HUDEP-2 (cell line): ENCODE data around the gene TRIM38.
"Not testable (repeated sequence)": the region's sequence is repeated elsewhere in the genome, so short reads cannot be mapped to it uniquely, and the experiment has no call there.

Experiments used
- DNase-seq, 76 experiments: peaks; one replicate each; lab custom pipeline; 2025; ENCODE audit not compliant: unreplicated experiment in 76 of 76; lab: John Stamatoyannopoulos, UW

The TRIM38 gene

DNA sequence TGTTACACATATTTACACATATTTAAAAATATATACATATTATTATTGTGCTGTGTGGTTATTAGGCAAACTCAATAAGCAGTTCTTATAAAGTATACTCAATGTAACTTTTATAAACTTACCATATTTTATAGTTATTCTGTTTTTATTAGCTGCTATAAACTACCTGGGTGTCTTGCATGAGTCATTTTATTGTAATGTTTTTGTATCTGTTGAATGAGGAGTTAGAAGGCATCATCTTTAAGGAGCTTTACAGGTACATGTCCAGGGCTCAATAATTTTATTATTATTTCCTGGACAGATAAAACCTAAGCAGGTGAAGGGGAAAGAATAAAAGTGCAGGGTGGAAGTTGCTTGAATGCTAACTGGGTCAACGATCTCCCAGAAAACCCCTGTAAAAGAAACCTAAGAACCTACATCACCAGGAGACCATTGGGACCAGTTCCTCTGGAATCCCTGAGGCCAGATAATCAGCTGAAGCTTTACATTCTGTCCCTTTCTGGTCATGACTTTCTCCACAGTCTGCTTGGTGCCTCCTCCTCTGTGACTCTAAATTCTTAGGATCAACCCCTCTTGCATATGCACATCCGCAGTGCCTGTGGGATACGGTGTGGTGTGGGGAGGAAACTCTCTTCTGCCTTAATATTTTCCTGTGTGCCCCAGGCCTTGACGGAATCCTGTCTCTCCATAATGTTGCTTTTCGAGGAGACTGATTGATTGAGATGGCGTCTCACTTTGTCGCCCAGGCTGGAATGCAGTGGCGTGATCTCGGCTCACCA, 38.0 kb downstream of the TRIM38 start:
- no peak for DNase-seq

DNA sequence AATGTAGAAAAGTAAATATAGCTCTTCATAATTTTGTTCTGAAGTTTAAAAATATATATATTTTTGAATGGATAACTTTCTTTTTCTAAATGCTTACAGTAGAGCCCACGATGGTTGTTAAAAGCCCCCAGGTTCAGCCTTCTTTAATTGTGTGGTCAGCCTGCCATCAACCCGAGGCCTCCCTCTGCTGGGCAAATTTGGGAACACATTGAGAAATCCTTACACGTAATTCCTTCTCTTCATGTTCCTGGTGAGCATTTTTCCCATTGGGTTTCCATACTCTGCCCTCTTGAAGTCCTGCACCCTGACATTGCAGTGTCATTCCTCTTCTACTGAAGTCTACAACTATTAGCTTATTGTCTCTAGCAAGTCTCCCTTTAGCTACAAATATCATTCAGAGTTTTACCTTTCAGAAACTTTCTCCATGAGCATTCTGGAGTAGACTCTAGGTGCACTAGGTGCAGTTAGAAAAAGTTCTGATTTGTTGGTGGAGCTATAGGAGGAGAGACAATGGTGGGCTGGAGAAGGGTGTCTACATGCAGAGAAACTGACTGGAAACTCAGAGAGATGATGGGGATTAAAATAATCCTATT, 40.6 kb downstream of the TRIM38 start:
- peak in 33 of 76 experiments; percentile 12 to 61 (median 35) for DNase-seq

DNA sequence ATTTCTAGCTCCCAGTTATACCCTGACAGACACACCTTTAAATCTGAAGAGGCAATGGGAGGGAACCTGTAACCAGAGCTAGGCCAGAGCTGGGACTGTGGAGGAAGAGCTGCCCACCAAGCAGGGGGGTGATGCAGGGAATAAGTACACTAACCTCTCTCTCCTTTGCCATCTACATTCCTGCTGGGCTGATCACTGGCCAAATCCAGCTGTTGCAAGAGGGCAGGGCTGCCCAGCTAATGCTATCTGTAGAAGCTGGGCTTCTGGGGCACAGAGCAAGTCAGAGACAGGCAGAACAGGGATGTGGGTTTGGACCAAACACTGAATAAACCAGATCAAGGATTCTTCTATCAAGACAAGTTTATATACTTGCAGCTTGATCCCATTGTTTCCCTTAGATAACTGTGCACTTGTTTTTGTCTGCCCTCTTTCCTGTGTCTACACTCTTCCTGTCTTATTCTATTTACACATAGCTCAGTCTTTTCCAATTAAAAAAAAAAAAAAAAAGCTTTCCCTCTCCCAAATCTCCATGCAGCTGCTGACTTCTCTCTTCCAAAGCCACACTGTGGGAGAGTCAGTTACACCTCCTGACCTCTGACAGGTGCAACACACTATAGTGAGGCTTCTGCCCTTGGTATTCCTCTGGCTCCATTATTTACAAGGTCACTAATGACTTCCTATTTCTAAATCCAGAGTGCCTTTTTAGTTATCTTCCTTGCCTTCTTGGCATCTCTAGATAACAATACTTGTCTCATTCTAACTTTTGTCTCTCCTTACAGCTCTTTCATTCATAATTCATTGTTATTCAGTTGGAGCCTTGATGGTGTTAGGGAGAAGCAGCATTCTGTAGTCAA, 43.7 kb downstream of the TRIM38 start:
- DNase-seq = no peak

DNA sequence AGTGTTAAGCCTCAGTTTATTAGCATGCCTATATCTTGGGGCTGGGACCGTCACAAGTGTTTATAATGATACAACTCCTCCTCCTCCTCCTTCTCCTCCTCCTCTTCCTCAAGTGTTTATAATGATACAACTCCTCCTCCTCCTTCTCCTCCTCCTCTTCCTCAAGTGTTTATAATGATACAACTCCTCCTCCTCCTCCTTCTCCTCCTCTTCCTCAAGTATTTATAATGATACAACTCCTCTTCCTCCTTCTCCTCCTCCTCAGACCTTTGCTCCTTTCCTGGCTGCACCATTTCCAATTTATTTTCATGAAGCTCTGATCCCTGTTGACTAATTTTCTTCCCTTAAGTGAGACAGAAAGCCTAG, 44.3 kb downstream of the TRIM38 start:
- peak in 1 of 76 experiments; percentile 26 for DNase-seq

DNA sequence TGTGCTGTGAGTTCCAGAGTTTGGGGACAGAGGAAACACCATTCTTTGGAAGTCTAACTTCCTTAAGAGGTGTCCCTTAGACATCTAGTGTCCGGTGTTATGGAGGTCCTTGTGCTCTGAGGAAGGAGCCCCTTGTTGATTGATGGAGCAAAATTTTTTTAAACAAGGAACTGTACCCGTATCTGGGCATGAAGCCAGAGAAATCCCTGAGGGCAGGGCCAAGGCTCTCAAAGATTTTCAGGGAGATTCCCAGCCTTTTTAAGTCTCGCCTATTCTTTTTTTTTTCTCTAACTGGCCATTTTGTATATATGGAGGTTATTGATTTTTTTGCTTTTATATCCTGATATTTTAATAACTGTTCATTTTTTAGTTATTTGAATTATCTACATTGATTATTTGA, 45.9 kb downstream of the TRIM38 start:
- DNase-seq = peak in 1 of 76 experiments; percentile 13

DNA sequence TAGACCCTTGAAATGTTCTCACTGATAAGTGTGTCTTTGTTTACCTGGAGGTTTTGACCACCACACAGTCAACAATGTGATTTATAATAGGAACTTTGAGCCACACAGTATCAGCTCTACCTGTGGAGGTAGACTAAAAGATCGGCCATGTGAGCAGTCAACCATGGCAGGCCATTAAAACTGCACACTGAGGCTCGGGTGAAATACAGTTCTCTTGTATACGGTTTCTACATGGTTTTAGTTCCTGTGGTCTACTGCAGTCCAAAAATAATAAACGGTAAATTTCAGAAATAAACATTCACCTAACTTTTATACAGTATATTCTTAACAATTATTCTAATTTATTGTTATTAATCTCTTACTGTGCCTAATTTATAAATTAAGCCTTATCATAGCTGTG, 47.2 kb downstream of the TRIM38 start:
- no peak for DNase-seq

DNA sequence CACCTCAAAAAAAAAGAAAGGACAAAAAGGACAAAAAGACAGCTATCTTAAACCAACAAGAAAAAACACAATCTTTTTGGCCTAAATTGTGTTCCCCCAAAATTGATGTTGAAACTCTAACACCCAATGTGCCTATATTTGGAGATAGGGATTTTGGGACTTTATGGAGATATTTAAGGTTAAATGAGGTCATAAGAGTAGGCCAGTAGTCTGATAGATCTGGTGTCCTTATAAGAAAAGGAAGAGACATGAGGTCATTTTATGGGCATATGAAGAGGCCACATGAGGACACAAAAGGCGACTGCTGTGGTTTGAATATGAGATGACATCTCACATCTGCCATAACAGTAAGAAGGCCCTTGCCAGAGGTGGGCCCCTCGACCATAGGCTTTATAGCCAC, 49.5 kb downstream of the TRIM38 start:
- DNase-seq = peak in 1 of 76 experiments; percentile 10

DNA sequence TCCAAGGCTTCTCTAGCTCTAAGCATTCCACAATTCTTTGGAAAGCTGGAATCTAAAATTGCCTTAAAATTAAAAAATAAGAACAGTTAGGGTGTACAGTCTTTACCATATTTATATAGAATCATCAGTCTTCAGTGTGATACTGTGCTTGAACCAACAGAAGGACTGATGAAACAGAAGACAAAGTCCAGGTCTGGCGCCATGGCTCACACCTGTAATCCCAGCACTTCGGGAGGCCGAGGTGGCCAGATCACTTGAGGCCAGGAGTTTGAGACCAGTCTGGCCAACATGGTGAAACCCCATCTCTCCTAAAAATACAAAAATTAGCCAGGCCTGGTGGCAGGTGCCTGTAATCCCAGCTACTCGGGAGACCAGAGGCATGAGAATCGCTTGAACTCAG, 51.8 kb downstream of the TRIM38 start:
- DNase-seq = not testable (repeated sequence)

DNA sequence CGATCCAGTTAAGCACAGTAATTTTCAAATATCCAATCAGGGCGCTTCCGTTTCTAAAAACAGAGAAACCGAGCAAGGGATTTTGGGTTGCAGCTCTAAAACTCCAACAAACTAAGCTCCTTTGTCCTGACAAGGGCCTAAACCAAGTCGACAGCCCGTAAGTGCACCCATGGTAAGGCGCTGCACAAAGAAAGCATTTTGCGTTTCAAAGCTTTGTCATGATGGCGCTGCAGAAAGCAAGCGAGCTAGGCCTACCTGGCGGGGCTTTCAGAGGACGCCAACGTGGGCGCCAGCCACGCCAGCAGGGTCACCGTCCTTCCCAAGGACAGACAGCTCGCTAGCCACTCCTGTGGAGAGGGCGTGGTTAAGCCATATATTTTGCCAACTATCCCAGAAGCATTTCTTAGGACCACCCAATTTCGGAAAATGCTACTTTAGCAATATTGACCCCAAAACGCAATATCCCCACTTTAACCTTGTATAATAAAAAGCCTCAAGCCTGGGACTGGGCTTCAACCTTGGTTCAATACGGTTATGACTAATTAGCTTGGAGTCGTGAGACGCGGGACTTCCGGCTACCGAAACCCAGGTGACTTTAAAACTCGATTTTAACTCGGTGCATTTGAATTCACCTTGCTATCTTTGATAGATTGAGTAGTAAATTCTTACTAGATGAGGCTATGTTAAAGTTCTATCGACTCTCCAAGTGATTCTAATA, 53.8 kb downstream of the TRIM38 start:
- no peak for DNase-seq

DNA sequence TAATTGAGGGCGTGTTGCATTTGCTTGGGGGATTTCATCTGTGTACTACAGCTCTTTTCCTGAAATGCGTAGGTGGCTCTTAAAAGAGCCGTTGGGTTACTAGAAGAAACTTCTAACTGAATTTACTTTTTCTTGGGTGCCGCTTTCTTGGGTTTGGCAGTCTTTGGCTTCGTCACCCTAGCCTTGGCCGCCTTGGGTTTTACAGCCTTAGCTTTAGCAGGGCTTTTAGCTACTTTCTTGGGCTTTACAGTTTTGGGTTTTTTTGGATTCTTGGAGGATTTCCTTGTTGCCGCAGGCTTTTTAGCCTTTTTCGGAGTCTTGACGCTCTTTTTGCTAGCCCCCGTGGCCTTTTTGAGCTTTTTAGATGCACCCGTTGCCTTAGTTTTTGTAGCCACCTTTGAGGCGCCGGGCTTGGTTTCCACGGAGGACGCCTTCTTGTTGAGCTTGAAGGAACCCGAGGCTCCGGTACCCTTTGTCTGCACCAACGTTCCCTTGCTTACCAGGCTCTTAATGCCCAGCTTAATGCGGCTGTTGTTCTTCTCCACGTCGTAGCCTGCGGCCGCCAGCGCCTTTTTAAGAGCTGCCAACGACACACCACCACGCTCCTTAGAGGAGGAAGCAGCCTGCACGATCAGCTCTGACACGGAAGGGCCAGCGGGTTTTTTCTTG, 54.5 kb downstream of the TRIM38 start:
- no peak for DNase-seq

DNA sequence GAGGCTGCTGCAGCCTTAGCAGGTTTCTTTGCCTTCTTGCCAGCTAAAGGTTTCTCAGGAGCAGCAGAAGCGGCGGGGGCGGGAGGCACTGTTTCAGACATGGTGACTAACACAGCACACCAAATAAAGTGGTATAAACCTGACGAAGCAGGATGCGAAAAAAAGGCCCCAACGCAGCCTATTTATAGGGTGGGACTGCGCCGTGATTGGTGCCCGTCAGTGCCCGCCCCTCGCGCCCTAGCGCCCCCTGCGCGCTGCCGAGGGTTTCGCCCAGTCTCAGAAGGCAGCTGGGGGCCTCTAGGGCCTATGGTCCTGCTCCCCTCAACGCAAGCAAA, 55.0 kb downstream of the TRIM38 start:
- DNase-seq = no peak

DNA sequence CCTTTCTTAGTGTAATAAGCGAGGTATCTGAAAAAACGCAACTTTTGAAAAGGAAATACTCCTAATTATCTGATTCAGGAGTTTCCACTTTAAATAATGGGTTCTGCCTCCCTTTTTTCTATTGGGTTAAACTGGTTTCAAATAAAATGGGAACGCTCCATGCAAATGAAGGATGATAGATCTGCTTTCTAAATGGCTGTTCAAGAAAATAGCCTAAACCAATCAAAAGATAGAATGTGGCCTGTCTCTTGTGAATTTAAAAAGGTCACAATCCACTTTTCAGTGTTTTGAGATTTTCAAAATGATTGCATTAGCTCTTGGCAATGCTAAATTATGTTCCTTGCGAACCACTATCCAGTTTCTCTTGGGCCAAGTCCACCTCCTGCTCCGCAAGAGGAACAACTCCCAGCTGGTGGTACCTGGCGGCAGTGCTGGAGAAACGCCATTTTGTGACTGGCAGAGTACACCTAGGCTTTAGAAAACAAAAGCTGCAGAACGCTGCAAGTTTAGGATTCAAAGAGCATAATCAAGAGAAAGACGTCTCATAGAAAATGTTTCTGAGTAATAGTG, 56.7 kb downstream of the TRIM38 start:
- DNase-seq = peak in 1 of 76 experiments; percentile 24

DNA sequence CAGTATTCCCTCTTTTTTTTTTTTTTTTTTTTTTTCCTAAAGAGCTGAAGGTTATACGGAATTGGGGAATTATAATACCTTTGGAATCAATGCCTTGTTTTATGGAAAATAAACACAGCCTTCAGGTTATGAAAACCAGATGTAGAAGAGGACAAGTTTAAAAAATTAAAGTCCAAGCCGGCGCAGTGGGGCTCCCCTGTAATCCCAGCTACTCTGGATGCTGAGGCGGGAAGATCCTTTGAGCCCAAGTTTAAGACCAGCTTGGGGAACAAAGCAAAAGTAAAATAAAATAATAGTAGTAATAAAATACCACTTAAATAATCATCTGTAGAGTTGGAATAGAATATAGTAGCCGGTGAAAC, 57.3 kb downstream of the TRIM38 start:
- DNase-seq = no peak

DNA sequence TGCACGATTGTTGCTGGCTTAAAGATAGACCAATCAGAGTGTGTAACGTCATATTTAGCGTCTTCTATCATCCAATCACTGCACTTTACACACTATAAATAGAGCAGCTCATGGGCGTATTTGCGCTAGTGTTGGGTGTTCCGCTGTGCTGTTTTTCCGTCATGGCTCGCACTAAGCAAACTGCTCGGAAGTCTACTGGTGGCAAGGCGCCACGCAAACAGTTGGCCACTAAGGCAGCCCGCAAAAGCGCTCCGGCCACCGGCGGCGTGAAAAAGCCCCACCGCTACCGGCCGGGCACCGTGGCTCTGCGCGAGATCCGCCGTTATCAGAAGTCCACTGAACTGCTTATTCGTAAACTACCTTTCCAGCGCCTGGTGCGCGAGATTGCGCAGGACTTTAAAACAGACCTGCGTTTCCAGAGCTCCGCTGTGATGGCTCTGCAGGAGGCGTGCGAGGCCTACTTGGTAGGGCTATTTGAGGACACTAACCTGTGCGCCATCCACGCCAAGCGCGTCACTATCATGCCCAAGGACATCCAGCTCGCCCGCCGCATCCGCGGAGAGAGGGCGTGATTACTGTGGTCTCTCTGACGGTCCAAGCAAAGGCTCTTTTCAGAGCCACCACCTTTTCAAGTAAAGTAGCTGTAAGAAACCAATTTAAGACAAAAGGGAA, 57.9 kb downstream of the TRIM38 start:
- DNase-seq = peak in 67 of 76 experiments; percentile 62 to 97 (median 88)

DNA sequence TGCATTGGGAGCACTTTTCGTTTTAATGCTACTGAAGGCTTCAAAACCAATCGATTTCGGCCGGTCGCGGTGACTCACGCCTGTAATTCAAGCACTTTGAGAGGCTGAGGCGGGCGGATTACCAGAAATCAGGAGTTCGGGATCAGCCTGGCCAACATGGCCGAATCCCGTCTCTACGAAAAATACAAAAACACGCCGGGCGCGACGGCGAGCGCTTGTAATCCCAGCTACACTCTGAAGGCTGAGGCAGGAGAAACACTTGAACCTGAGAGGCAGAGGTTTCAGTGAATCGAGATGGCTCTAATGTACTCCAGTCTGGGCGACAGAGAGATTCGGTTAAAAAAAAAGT, 58.4 kb downstream of the TRIM38 start:
- peak in 60 of 76 experiments; percentile 53 to 95 (median 80) for DNase-seq

DNA sequence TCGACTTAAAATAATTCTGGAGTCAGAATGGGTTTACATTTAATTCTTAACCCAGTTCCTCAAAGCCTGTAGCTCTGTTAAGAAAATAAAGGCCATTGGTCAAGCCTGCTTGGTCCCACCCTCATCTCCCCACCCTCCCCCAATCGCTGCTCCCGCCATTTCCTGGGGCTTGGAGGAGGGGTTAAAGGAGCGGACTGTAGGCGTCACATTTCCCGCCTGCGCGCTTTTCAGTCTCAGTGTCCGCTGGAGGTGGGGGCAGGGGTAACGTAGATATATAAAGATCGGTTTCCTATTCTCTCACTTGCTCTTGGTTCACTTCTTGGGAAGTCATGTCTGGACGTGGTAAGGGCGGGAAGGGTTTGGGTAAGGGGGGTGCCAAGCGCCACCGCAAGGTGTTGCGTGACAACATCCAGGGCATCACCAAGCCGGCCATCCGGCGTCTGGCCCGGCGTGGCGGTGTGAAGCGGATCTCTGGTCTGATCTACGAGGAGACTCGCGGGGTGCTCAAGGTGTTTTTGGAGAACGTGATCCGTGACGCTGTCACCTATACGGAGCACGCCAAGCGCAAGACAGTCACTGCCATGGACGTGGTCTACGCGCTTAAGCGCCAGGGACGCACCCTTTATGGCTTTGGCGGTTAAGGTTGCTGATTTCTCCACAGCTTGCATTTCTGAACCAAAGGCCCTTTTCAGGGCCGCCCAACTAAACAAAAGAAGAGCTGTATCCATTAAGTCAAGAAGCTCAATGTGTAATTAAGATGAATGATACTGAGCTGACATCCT, 58.9 kb downstream of the TRIM38 start:
- DNase-seq = peak in 69 of 76 experiments; percentile 64 to 99 (median 96)

DNA sequence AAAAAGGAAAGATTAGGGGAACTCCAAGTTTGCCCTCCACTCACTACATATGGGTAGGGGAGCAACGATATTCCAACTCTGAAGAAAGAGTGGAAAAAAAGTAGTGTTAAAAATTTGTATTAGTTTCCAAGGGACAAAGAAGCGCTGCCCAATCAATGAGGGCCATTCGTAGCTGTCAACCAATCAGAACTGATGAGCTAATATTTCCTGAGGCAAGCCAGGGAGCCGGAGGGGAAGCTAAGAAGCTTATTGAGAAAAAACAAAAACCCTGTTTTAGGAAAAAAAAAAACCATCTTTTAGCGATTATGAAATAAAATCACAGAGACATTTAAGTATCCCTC, 59.5 kb downstream of the TRIM38 start:
- peak in 55 of 76 experiments; percentile 28 to 87 (median 66) for DNase-seq

DNA sequence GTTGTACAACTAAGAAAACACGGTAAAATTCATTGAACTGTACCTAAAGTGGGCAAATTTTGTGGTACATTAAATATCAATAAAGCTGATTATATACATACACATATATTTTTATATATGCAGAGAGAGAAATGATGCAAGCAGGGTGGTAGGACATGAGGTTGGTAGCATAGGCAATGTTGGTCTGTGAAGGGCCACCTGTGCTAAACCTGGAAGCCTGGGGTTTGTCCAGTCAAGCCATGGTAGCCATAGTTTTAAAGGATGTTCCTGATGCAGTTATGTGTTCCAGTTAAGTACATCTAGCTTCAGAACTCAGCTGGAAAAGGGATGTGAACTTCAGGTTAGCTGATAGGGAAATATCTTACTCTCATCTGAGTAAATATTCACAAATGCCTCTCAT, 60.1 kb downstream of the TRIM38 start:
- DNase-seq = peak in 1 of 76 experiments; percentile 35

DNA sequence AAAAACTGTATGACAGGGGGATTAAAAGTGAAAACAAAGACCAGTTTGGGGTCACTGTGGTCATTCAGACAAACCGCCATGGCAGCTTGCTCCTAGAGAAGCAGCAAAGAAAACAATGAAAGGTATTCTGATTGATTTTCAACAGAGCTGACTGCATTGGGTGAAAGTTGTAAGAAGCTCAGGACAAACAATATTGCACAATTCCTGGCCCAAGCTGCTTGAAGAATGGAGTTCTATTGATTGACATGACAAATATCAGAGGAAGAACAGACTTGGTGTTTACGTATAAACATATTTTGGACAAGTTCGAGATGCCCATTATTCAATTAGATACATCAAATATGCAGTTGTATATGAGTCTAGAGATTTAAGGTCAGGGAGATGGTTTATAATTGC, 62.0 kb downstream of the TRIM38 start:
- DNase-seq = no peak
